Tongue (tissue), 2 donors: ENCODE data around the gene RRP1. TPM values are rescaled to one million over a fixed set of nuclear protein-coding genes. Genes with fewer than 3 reads are reported as not detected.

Source experiments
- DNase-seq: peaks from one replicate; pipeline ENCODE4 v3.0.0-alpha.2; 2015
- total RNA-seq: library from RNA; depleted of rRNA; stranded (reverse); fragments of >200 nt; gene quantifications from one replicate; pipeline ENCODE4 v1.2.3, GENCODE V29; 2014

RRP1 gene
- total RNA-seq, 1 donor from 2014 or later, result 17.2 TPM

DNA sequence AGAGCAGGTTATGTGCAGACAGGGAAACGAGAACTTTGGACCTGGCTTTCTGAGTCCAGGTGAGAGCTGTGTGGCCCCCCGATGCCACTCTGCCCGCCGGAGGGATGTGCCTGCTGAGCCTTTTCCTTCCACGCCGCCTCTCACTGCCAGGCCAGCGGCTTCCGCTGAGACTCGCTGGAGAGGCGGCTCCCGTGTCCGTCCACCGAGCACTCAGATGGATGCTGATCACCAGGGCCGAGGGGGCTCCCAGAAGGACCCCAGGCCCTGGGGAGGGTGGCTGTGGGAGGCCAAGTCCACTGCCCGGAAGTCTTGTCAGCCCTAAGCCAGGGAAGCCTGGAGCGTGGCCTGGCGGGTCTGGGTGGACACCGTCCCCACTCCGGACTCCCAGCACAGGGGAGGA, 29.7 kb upstream of the RRP1 start:
- no peak for DNase-seq

- DNase-seq, result no peak
These were observed 28.9 kb upstream of the RRP1 start for GRCh38 chr21:43760391-43760958.

DNA sequence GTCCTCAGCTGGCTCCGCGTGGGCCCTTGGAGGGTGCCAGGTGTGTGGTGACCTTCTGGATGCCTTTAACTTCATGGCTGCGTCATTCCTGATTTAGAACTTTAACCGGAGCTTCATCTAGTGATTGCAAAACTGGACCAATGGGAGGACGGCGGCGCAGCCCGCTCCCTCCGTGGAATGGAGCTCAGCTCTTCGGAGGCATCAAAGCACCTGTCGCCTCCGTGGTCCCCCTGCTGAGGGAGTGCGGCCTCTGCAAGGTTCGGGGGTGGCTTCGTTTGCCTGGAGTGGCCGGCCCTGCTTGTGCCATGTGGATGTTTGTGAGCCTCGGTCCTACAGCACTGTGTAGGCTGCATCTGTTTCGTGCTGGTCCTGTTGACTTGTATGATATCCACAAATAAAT, 27.5 kb upstream of the RRP1 start:
- DNase-seq, result no peak

GRCh38 chr21:43762303-43763128, 26.9 kb upstream of the RRP1 start:
- DNase-seq, result no peak

- DNase-seq, result no peak
These were observed 25.4 kb upstream of the RRP1 start for GRCh38 chr21:43763901-43764523.

GRCh38 chr21:43764576-43765495, 24.5 kb upstream of the RRP1 start:
- DNase-seq, result no peak

DNA sequence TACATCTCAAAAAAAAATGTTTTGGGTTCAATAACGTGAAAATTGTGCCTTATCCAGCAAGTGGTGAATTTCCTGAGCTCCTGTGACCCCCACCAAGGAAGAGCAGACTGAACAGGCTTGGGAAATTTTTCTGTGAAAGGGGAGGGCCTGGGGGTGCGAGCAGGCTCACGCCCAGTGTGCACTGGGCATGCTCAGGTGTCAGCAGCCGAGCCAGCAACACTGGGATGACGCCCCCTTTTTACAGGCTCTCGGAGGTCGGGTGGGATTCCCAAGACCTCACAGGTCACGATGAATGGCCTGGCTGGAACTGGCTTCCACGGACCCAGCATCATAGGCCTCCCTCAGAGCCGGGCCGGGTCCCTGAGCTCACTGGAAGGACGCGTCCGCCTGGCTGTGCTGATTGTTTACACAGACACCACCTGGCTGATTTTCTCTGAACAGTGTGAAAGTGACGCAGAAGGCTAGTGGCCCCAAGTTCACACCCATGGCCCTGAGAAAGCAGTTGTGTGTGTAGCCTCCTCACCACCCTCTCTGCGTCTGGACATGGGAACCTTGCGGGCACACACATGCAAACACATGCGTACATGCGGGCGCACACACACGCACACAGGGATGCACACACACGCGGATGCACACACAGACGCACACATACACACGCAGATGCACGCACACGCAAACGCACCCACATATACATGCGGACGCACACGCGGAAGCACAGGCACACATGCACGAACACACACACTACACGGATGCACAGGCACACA, 22.5 kb upstream of the RRP1 start:
- DNase-seq, result peak; percentile 47

GRCh38 chr21:43767498-43767983, 21.8 kb upstream of the RRP1 start:
- DNase-seq, result no peak

GRCh38 chr21:43767984-43768867, 21.2 kb upstream of the RRP1 start:
- no peak for DNase-seq

DNA sequence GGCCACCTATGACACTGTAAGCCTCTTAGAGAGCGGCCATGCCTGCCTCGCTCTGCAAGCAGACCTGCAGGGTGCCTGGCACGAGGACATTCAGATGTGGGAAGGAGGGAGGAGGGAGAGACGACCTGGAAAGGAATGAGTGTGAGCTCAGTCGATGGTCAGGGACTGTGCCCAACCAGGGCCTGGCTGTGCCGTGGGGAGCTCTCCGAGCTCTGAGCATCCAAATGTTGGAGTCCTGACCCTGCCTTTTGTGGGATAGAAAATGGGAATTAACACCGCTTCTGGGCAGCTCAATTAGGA, 20.6 kb upstream of the RRP1 start:
- DNase-seq, result no peak

GRCh38 chr21:43769325-43769958, 19.9 kb upstream of the RRP1 start:
- no peak for DNase-seq

DNA sequence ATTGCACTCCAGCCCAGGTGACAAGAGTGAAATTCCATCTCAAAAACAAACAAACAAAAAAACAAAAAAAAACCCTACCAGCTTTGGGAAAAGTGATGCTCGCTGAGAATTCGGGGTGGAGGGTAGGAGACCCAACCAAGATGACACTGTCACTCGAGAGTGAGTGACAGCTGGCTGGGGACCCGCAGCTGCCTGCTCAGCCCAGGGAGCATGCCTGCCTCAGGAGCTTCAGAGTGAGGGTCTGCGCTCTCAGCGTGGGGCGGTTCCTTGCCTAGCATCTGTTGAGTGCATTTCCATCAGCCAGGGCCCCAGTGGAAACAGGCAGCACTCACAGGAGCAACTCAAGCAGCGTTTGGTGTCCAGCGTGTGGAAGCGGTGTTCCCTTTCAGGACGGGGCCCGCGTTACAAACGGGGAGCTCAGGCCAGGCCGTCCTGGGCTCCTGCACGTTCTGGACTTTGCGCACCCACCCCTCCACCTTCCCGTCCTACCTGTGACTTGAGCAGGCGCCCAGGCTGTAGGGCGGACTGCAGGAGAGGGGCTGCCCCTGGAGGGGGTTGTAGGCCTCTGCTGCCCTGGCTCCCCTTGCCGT, 19.2 kb upstream of the RRP1 start:
- DNase-seq, result no peak

DNA sequence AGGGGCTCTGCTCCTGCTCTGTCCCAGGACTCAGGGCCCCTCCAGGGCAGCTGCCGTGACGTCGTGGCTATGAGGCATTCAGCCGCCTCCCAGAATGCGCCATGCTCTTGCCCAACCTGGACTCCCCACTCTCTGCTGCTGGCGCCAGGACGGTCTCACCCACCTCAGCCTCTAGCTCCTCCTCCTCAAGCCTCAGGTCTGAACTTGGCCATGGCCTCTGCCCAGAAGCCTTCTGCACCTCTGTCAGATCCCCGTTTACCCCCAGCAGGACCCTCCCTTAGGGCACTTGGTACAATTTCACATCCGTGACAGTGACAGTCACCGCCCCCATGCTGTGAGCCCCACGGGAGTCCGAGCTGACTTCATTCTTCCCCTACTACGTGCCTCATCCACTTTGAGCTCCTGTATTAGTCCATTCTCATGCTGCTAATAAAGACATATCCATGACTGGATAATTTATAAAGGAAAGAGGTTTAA, 18.1 kb upstream of the RRP1 start:
- DNase-seq, result no peak

- no peak for DNase-seq
These were observed 17.5 kb upstream of the RRP1 start for GRCh38 chr21:43771698-43772424.

- DNase-seq, result no peak
These were observed 17.0 kb upstream of the RRP1 start for GRCh38 chr21:43772425-43772821.

DNA sequence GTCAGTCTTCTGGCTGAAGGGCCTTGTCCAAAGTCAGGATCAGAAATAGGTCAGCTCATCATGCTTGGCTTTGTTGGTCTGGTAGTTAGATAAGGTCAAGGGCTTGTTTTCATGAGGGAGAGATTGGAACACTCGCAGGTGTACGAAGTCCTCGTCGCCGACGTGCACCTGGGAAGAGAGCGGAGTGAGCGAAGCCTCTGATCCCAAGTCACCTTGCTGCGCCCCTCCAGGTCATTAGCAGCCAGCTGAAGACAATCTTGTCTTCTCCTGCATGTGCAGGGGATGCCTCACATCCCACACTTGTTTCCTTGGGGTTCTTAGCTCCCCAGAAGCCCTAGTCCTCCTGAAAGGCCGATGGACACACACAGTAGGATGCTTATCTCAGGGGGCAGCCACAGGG, 15.2 kb upstream of the RRP1 start:
- DNase-seq, result no peak

- no peak for DNase-seq
These were observed 14.2 kb upstream of the RRP1 start for GRCh38 chr21:43775190-43775589.

DNA sequence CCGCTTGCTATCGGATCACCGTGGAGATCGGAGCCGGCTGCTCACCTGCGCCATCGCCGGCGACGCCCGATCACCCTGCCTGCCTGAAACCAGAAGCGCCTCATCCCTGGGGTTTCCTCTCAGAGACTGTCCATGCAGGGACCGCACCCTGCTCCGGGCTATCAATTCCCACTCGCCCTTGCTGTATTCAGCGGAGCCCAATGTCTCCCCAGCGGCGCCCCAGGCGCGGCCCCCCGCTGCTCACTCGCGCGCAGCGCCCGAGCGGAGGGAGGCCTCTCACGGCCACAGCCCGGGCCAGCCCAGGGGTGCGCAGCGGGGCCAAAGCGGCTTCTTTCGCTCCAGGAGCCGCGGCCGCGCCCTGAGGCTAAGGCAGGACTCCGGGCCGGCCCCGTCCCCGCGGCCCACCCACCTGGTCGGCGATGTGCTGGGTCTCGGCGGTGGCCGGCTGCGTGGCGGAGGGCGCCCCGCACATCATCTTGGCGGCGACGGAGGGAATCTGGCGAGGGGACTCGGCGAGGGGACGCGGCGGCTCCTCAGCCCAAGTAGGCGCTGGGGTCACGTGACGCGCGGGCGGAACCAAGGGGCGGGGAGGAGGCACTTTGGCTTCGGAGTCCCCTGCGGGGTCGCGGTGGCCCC, 13.5 kb upstream of the RRP1 start, which contains the start of gene CSTB:
CSTB (minus strand) TSS at position 514 of the 636 bp plus-strand sequence; CDS start at position 475, 39 bp downstream.
- DNase-seq, result peak; percentile 84
